GM19372 (cell line): Measurements from ENCODE around the gene SDHB.

Source experiments
- ATAC-seq: cut with Tn5 transposase; IDR thresholded peaks from one replicate; pipeline ENCODE4 v1.9.1; 2021; ENCODE audit warnings: mild to moderate bottlenecking, low read depth, moderate library complexity; ENCODE audit not compliant: unreplicated experiment

SDHB gene

DNA sequence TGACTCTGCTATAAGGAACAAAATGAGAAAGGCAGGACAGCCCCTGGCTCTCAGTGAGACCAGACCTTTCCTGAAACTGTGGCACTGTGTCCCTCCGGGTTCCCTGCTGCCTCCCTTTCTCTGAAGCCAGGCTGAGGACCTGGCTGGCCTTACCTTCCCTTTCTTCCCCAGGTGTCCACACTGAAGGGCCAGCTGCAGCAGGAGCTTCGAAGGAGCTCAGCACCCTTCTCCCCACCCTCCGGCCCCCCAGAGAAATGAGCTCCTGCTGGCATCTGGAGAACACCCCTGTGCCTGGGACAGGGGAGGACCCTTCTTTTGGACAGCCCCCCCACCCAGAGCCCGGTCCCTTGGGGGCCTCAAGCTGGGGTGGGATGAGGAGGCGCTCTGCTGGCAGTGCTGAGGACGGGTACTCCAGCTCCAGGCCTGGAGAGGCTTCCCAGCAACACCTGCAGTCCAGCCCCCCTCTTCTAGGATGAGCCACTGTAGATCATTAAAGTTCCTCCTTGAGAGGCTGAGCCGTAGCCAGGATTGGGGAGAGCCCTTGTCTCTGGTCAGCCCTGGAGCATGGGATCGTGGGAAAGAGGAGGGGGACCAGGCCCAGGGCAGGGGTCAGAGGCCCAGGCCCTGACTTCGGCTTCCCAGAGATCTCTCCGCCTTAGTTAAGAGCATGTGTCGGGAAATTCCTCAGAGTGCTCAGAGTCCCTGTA is 81.5 kb downstream of the SDHB start:
- no peak for ATAC-seq

DNA sequence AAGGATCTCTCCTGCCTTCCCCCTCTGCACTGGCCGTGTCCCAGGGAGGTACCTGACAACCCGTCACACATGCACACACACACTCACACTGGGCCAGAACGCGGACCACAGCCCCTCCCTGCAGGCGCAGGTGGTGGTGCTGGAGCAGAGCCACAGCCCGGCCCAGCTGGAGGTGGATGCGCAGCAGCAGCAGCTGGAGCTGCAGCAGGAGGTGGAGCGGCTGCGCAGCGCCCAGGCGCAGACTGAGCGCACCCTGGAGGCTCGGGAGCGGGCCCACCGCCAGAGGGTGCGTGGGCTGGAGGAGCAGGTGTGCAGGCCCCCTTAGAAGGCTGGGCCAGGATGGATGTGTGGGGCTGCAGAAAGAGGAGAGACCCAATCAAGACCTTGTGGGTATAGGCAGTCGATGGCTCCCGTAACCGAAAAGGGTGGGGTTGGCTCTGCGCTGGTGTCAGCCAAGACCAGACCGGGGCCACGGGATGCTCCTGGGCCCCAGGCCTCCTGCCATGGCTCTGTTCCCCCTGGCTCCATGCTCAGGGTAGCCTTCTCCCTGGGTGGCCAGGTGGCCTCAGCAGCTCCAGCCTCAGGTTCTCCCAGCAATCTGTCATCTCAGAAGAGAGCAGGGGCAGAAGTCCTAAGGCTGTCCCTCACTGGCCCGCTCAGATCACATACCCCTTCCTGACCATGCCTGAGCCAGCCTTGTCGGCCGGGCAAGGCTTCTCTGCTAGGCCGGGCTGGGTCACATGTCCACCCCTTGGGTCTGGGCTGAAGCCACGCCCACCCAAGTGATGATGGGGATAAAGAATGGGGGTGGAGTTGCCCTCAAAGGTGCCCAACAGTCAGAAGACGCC is 82.3 kb downstream of the SDHB start:
- no peak for ATAC-seq

DNA sequence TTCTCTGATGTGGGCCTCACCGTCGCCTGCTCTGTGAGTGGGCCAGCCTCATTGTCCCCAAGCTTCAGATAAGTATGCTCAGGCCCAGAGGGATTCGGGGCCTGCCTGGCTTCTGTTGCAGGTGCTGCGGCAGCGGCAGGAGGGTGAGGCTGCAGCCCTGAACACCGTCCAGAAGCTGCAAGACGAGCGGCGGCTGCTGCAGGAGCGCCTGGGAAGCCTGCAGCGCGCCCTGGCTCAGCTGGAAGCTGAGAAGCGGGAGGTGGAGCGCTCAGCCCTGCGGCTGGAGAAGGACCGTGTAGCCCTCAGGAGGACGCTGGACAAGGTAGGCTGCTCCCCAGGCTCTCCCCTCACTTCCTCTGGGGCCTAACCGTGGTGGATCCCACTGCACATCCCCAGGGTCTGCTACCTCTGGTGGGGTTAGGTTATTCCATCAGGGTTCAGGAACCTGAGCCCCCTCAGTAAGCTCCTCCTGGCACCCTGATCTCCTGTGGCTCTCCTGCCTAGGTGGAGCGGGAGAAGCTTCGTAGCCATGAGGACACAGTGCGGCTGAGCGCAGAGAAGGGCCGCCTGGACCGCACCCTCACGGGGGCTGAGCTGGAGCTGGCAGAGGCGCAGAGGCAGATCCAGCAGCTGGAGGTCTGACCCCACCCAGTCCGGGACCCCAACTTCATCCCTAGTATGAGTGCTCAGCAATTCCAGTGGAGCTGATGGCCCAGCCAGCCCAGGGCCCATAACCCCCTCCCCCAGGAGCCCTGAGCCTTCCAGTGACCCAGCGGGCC is 83.5 kb downstream of the SDHB start:
- no peak for ATAC-seq

DNA sequence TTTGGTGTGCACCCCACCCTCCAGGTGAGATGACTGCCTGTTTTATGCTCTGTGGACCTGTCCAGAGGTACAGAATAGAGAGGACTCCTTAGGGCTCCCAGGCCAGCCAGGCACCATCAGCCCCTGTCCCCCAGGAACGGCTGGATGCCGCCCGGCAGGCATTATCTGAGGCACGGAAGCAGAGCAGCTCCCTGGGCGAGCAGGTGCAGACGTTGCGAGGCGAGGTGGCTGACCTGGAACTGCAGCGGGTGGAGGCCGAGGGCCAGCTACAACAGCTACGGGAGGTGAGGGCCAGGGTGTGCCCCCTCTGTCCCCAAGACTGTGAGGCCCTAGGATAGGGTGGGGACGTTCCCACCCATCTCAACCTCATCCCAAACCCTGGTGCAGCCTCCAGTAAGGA is 84.2 kb downstream of the SDHB start:
- ATAC-seq, result no peak

DNA sequence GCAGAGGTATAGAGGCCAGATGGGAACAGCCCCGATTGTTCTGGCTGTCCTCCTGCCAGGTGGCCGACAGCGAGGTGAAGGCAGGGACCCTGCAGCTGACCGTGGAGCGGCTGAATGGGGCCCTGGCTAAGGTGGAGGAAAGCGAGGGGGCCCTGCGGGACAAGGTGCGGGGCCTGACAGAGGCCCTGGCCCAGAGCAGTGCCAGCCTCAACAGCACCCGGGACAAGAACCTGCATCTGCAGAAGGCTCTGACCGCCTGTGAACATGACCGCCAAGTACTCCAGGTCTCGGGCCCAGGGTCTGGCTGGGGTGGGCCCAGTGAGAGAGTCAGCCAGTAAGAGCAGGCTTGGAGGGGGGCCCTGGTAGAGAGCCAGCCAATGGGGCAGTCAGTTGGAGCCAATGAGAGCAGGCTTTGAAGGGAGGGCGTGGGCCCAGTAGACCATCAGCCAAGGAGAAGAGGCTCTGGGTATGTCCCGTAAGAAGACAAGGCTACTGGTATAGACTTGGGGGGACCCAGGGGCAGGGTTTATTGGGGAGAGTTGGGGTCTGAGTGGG is 84.7 kb downstream of the SDHB start:
- ATAC-seq, result no peak
